Measurements from ENCODE around the gene VEGFA. TPM values are rescaled to one million over a fixed set of nuclear protein-coding genes. Genes with fewer than 3 reads are reported as not detected.

The VEGFA gene
- total RNA-seq, 2 experiments from 2014 or later = 27.8 to 29.0 TPM

- Mint-ChIP-seq H3K4me3 (no peak overlapping the region), H3K27me3 (peaks cover 16% of the 10 kb centered on the region), H3K36me3 (no peaks in the 10 kb centered on the region), H3K9me3 (ENCODE audit: low read depth) (no peaks in the 10 kb centered on the region), H3K27ac (no peak overlapping the region), H3K4me1 (peaks cover 3% of the 10 kb centered on the region)
- CTCF ChIA-PET = no interaction called here
- DNase-seq = no peak
- ATAC-seq = no peak
Observed at GRCh38 chr6:43826730-43827129, 56.7 kb downstream of the VEGFA start.

GRCh38 chr6:43827898-43828297 is 57.9 kb downstream of the VEGFA start:
- CTCF ChIA-PET = no interaction called here
- no peak for DNase-seq
- H3K27me3 Mint-ChIP-seq = peaks cover 9% of the 10 kb centered on the region

GRCh38 chr6:43828711-43829110 is 58.7 kb downstream of the VEGFA start:
- Mint-ChIP-seq H3K27ac (no peak overlapping the region), H3K27me3 (peaks cover 8% of the 10 kb centered on the region), H3K4me3 (no peak overlapping the region), H3K36me3 (no peaks in the 10 kb centered on the region), H3K9me3 (ENCODE audit: low read depth) (no peaks in the 10 kb centered on the region), H3K4me1 (peaks cover 3% of the 10 kb centered on the region)
- DNase-seq (no peak), ATAC-seq (no peak)
- CTCF ChIA-PET = interaction anchor here (0.9 kb wide), 1 partner anchor 104 kb away, joined by 3 read pairs; no protein-coding TSS in a partner anchor

More at GRCh38 chr6:43827898-43828297, 57.9 kb downstream of the VEGFA start:
- no peak for ATAC-seq
- H3K4me1 Mint-ChIP-seq = peaks cover 3% of the 10 kb centered on the region
- no peak overlapping the region for H3K27ac Mint-ChIP-seq
- no peaks in the 10 kb centered on the region for H3K36me3 Mint-ChIP-seq
- H3K4me3 Mint-ChIP-seq = no peak overlapping the region
- H3K9me3 Mint-ChIP-seq (ENCODE audit: low read depth) = no peaks in the 10 kb centered on the region

- Mint-ChIP-seq H3K36me3 (no peaks in the 10 kb centered on the region), H3K9me3 (ENCODE audit: low read depth) (no peaks in the 10 kb centered on the region), H3K4me3 (no peak overlapping the region), H3K27ac (no peak overlapping the region), H3K27me3 (peaks cover 7% of the 10 kb centered on the region), H3K4me1 (peaks cover 2% of the 10 kb centered on the region)
- no peak for DNase-seq
- CTCF ChIA-PET = no interaction called here
- ATAC-seq = no peak
Observed at GRCh38 chr6:43829470-43829869, 59.5 kb downstream of the VEGFA start.

- no peak overlapping the region for H3K4me3 Mint-ChIP-seq
- no peaks in the 10 kb centered on the region for H3K4me1 Mint-ChIP-seq
- no peaks in the 10 kb centered on the region for H3K36me3 Mint-ChIP-seq
- ATAC-seq = no peak
- H3K9me3 Mint-ChIP-seq (ENCODE audit: low read depth) = no peaks in the 10 kb centered on the region
- peaks cover 5% of the 10 kb centered on the region for H3K27me3 Mint-ChIP-seq
- DNase-seq = no peak
- H3K27ac Mint-ChIP-seq = no peak overlapping the region
- CTCF ChIA-PET = no interaction called here
Observed at GRCh38 chr6:43830775-43831174, 60.8 kb downstream of the VEGFA start.

GRCh38 chr6:43831191-43831590 is 61.2 kb downstream of the VEGFA start:
- peaks cover 8% of the 10 kb centered on the region for H3K27me3 Mint-ChIP-seq
- CTCF ChIA-PET = no interaction called here
- no peaks in the 10 kb centered on the region for H3K36me3 Mint-ChIP-seq
- H3K27ac Mint-ChIP-seq = no peak overlapping the region
- H3K4me1 Mint-ChIP-seq = no peaks in the 10 kb centered on the region
- H3K9me3 Mint-ChIP-seq (ENCODE audit: low read depth) = no peaks in the 10 kb centered on the region
- DNase-seq (no peak), ATAC-seq (no peak)
- H3K4me3 Mint-ChIP-seq = no peak overlapping the region

GRCh38 chr6:43833223-43833995 is 63.4 kb downstream of the VEGFA start:
- no peaks in the 10 kb centered on the region for H3K4me1 Mint-ChIP-seq
- peaks cover 8% of the 10 kb centered on the region for H3K27me3 Mint-ChIP-seq
- H3K27ac Mint-ChIP-seq = no peak overlapping the region
- no peak for ATAC-seq
- CTCF ChIA-PET = interaction anchor here (0.8 kb wide), 1 partner anchor 63 kb away, joined by 3 read pairs; the partner anchor contains the start of gene VEGFA
- no peak overlapping the region for H3K4me3 Mint-ChIP-seq
- no peaks in the 10 kb centered on the region for H3K36me3 Mint-ChIP-seq
- no peak for DNase-seq
- H3K9me3 Mint-ChIP-seq (ENCODE audit: low read depth) = no peaks in the 10 kb centered on the region

GRCh38 chr6:43833996-43834390 is 64.0 kb downstream of the VEGFA start:
- Mint-ChIP-seq H3K36me3 (no peaks in the 10 kb centered on the region), H3K27ac (no peak overlapping the region), H3K9me3 (ENCODE audit: low read depth) (no peaks in the 10 kb centered on the region), H3K27me3 (peaks cover 8% of the 10 kb centered on the region), H3K4me1 (no peaks in the 10 kb centered on the region), H3K4me3 (no peak overlapping the region)
- ATAC-seq (no peak), DNase-seq (no peak)
- CTCF ChIA-PET = no interaction called here

GRCh38 chr6:43834528-43835155 is 64.6 kb downstream of the VEGFA start:
- no peaks in the 10 kb centered on the region for H3K4me1 Mint-ChIP-seq
- no peaks in the 10 kb centered on the region for H3K9me3 Mint-ChIP-seq (ENCODE audit: low read depth)
- H3K4me3 Mint-ChIP-seq = no peak overlapping the region
- CTCF ChIA-PET = no interaction called here
- DNase-seq = no peak
- no peak overlapping the region for H3K27ac Mint-ChIP-seq
- peaks cover 8% of the 10 kb centered on the region for H3K27me3 Mint-ChIP-seq
- H3K36me3 Mint-ChIP-seq = no peaks in the 10 kb centered on the region
- ATAC-seq = no peak

- Mint-ChIP-seq H3K27ac (no peak overlapping the region), H3K27me3 (peaks cover 15% of the 10 kb centered on the region), H3K4me1 (no peaks in the 10 kb centered on the region), H3K4me3 (no peak overlapping the region), H3K36me3 (no peaks in the 10 kb centered on the region), H3K9me3 (ENCODE audit: low read depth) (no peaks in the 10 kb centered on the region)
- CTCF ChIA-PET = no interaction called here
- ATAC-seq = no peak
- DNase-seq = no peak
Observed at GRCh38 chr6:43835872-43836419, 65.9 kb downstream of the VEGFA start.

Other genes starting within 250 kb of the VEGFA start
- 100 to 1,000 TPM in 1 of 2 experiments, 10 to 100 TPM in 1; 83.2 to 105 TPM for gene XPO5, start 194.2 kb upstream of the VEGFA start, total RNA-seq
- 10 to 100 TPM; 65.4 to 91.4 TPM for gene POLH, start 194.0 kb upstream of the VEGFA start, total RNA-seq
- 100 to 1,000 TPM; 117 to 130 TPM for gene GTPBP2, start 140.9 kb upstream of the VEGFA start, total RNA-seq
- gene MAD2L1BP, start 134.4 kb upstream of the VEGFA start, total RNA-seq = 10 to 100 TPM; 37.9 to 41.1 TPM
- not detected for gene RSPH9, start 125.2 kb upstream of the VEGFA start, total RNA-seq
- 10 to 100 TPM; 41.0 to 47.4 TPM for gene MRPS18A, start 82.4 kb upstream of the VEGFA start, total RNA-seq